MM.1S (cell line): ENCODE results near the gene TBC1D3D.
"Not testable (repeated sequence)": the region's sequence is repeated elsewhere in the genome, so short reads cannot be mapped to it uniquely, and the experiment has no call there.

Source experiments
- EZH2 ChIP-seq: fragments of 300-600 bp; sonication (generic); optimal IDR thresholded peaks from 2 replicates; pipeline ENCODE3; 2017; ENCODE audit warnings: low read depth, mild to moderate bottlenecking, antibody characterized with exemption, low read length, mixed read lengths
- EZH2phosphoT487 ChIP-seq: fragments of 300-600 bp; sonication (generic); IDR thresholded peaks from 2 replicates; pipeline ENCODE4 v1.6.1; 2018; ENCODE audit warnings: antibody characterized with exemption, low read length
- TF ChIP-seq, protein P1 (sequence below): fragments of 300-600 bp; sonication (generic); IDR thresholded peaks from 2 replicates; pipeline ENCODE4 v1.5.1; 2016; ENCODE audit warnings: antibody characterized with exemption, low read length, mixed read lengths

DNA sequence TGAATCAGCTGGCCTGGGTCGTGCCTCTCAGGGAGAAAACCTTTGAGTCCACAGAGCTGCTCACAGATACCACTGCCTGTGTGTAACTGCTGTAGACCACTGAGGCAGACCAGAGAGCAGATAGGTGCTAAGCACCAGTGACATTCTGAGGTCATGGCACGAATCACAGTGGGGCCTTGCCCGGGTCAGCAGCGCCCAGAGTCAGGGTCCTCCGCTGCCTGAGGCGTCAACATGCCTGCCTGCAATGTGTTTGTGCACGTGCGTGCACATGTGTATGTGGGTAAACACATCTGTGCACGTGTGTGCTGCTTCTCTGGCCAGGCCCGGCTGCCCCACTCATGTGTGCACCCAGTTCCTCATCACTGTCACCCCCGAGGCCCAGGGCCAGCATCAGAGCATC is 14.8 kb upstream of the TBC1D3D start, which contains the start of gene TBC1D3L:
- TF ChIP-seq, protein P1, sequence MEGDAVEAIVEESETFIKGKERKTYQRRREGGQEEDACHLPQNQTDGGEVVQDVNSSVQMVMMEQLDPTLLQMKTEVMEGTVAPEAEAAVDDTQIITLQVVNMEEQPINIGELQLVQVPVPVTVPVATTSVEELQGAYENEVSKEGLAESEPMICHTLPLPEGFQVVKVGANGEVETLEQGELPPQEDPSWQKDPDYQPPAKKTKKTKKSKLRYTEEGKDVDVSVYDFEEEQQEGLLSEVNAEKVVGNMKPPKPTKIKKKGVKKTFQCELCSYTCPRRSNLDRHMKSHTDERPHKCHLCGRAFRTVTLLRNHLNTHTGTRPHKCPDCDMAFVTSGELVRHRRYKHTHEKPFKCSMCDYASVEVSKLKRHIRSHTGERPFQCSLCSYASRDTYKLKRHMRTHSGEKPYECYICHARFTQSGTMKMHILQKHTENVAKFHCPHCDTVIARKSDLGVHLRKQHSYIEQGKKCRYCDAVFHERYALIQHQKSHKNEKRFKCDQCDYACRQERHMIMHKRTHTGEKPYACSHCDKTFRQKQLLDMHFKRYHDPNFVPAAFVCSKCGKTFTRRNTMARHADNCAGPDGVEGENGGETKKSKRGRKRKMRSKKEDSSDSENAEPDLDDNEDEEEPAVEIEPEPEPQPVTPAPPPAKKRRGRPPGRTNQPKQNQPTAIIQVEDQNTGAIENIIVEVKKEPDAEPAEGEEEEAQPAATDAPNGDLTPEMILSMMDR = not testable (repeated sequence)
- not testable (repeated sequence) for TF ChIP-seq EZH2, EZH2phosphoT487
